Endothelial cell of umbilical vein (primary cell): ENCODE measurements around the gene STK40. TPM values are rescaled to one million over a fixed set of nuclear protein-coding genes. Genes with fewer than 3 reads are reported as not detected.

ENCODE experiments used
- BruUV-seq: library from RNA; stranded (reverse); fragments of 400-500 nt; replicated peaks from 2 replicates; lab custom pipeline; 2021; lab: Mats Ljungman, UMichigan
- CTCF ChIA-PET: fragments of 300-600, 350-600 bp; sonication (Branson Sonifier 250); formaldehyde crosslinking; loops from one replicate; lab custom pipeline; 2021; ENCODE audit warnings: antibody characterized with exemption, inconsistent platforms; lab: Charles Lee
- POLR2A ChIA-PET: fragments of 300-600, 350-600 bp; sonication (Branson Sonifier 250); formaldehyde crosslinking; loops from one replicate; lab custom pipeline; 2021; ENCODE audit warnings: antibody characterized with exemption, inconsistent platforms; lab: Charles Lee
- DNase-seq: peaks from one replicate; pipeline ENCODE4 v3.0.0-alpha.2; 2011; ENCODE audit warnings: low read depth, low spot score
- FAIRE-seq: peaks from 2 replicates; lab custom pipeline; 2011; peaks lifted over from hg19 to GRCh38; lab: Jason Lieb, UNC
- H2AFZ ChIP-seq: 2 replicates; pipeline ENCODE4 v1.6.0; 2012; ENCODE audit warnings: low read depth, low read length, control low read depth, inconsistent platforms
- H3K27ac ChIP-seq: 2 replicates; pipeline ENCODE4 v1.5.1; 2011; ENCODE audit warnings: low read depth, mild to moderate bottlenecking, control low read depth, low read length, moderate library complexity; ENCODE audit not compliant: insufficient read depth
- H3K27me3 ChIP-seq, 2 experiments: 2 replicates each; pipeline versions ENCODE4 v1.6.0 to v1.6.1; 2011; ENCODE audit warnings: low read length in 2 of 2, mixed read lengths in 1 of 2; ENCODE audit not compliant: control insufficient read depth in 2 of 2, insufficient read depth in 2 of 2
- H3K36me3 ChIP-seq, 2 experiments: 2 replicates in 1 of 2; 3 replicates in 1 of 2; pipeline ENCODE4 v1.5.1; 2011; ENCODE audit warnings: low read length in 2 of 2, mild to moderate bottlenecking in 1 of 2, moderate library complexity in 1 of 2; ENCODE audit not compliant: control insufficient read depth in 2 of 2, insufficient read depth in 2 of 2; ENCODE audit errors: extremely low read depth in 1 of 2
- H3K4me1 ChIP-seq: 3 replicates; pipeline ENCODE4 v1.5.1; 2011; ENCODE audit warnings: mild to moderate bottlenecking, low read length; ENCODE audit not compliant: control insufficient read depth, insufficient read depth; ENCODE audit errors: extremely low read depth
- H3K4me2 ChIP-seq: 2 replicates; pipeline ENCODE4 v1.6.1; 2011; ENCODE audit warnings: low read length, control low read depth, mixed read lengths; ENCODE audit not compliant: insufficient read depth
- H3K4me3 ChIP-seq, 3 experiments: fragments of 200-600 bp in 1 of 3; sonication (generic), shearing (Covaris generic) in 1 of 3; replicated peaks in 1 of 3; 2 replicates each; pipeline ENCODE4 v1.5.1; 2011 to 2016; ENCODE audit warnings: control low read depth in 3 of 3, low read length in 3 of 3, mild to moderate bottlenecking in 2 of 3, inconsistent platforms in 1 of 3, low read depth in 1 of 3, moderate library complexity in 1 of 3; ENCODE audit not compliant: insufficient read depth in 1 of 3
- H3K79me2 ChIP-seq: 2 replicates; pipeline ENCODE4 v1.6.0; 2012; ENCODE audit warnings: low read length, inconsistent platforms; ENCODE audit not compliant: control insufficient read depth, insufficient read depth
- H3K9ac ChIP-seq: replicated peaks from 2 replicates; pipeline ENCODE3; 2011; ENCODE audit warnings: low read length, control low read depth; ENCODE audit not compliant: insufficient read depth; ENCODE audit errors: extremely low read depth
- H3K9me1 ChIP-seq: replicated peaks from 3 replicates; pipeline ENCODE4 v1.6.0; 2011; ENCODE audit warnings: mild to moderate bottlenecking, low read length; ENCODE audit not compliant: control insufficient read depth, insufficient read depth; ENCODE audit errors: extremely low read depth
- H3K9me3 ChIP-seq: replicated peaks from 2 replicates; pipeline ENCODE4 v1.5.1; 2012; ENCODE audit warnings: low read length, inconsistent platforms; ENCODE audit not compliant: control insufficient read depth, insufficient read depth
- H4K20me1 ChIP-seq: replicated peaks from 2 replicates; pipeline ENCODE3; 2011; ENCODE audit warnings: mild to moderate bottlenecking, low read length; ENCODE audit not compliant: control insufficient read depth, insufficient read depth; ENCODE audit errors: extremely low read depth
- EZH2 ChIP-seq: IDR thresholded peaks from 2 replicates; pipeline ENCODE4 v1.6.1; 2012; ENCODE audit warnings: borderline replicate concordance, low read depth, mild to moderate bottlenecking, moderate library complexity, low read length, inconsistent platforms; ENCODE audit not compliant: severe bottlenecking
- FOS ChIP-seq: IDR thresholded peaks from 2 replicates; pipeline ENCODE4 v1.6.1; 2011; ENCODE audit warnings: mild to moderate bottlenecking, low read length, moderate library complexity, borderline replicate concordance; ENCODE audit not compliant: insufficient read depth
- GATA2 ChIP-seq: IDR thresholded peaks from 2 replicates; pipeline ENCODE4 v1.7.0; 2011; ENCODE audit warnings: low read depth, mild to moderate bottlenecking, moderate library complexity, mixed read lengths, low read length; ENCODE audit not compliant: insufficient read length, insufficient read depth
- JUN ChIP-seq: IDR thresholded peaks from 2 replicates; pipeline ENCODE4 v1.6.1; 2011; ENCODE audit warnings: borderline replicate concordance, low read depth; ENCODE audit not compliant: insufficient read length, insufficient read depth
- MYC ChIP-seq: IDR thresholded peaks from one replicate; pipeline ENCODE4 v1.6.1; 2011; ENCODE audit warnings: mild to moderate bottlenecking, low read depth, low read length
- POLR2A ChIP-seq: IDR thresholded peaks from 2 replicates; pipeline ENCODE4 v1.6.1; 2012; ENCODE audit warnings: low read depth, mild to moderate bottlenecking, control low read depth, low read length
- POLR2AphosphoS5 ChIP-seq: IDR thresholded peaks from 2 replicates; pipeline ENCODE4 v1.6.1; 2012; ENCODE audit warnings: low read depth, mild to moderate bottlenecking, control low read depth, low read length, moderate library complexity; ENCODE audit not compliant: insufficient read depth
- dilution Hi-C: fragments of 300-500 bp; cut with MboI; formaldehyde crosslinking; loops from one replicate; pipeline ENCODE4 v1.15.0; 2019; ENCODE audit warnings: low sequenced_read_pairs; ENCODE audit not compliant: extremely low pct_ligation_motif_present
- intact Hi-C: fragments of 100-400 bp; cut with micrococcal nuclease; formaldehyde crosslinking; loops from one replicate; pipeline ENCODE4 v1.10.0; 2022
- polyA plus RNA-seq, 4 experiments: library from polyadenylated mRNA; depleted of rRNA in 3 of 4; stranded (reverse) in 3 of 4; unstranded in 1 of 4; fragments of >200 nt; gene quantifications; 2 replicates each; pipeline versions ENCODE4 v1.2.1 to v1.2.3, GENCODE V29; 2011 to 2012; ENCODE audit warnings: missing spikeins in 1 of 4
- total RNA-seq: library from RNA; stranded (reverse); gene quantifications from 2 replicates; pipeline ENCODE4 v1.2.3, GENCODE V29; 2021
- TF ChIP-seq, protein P1 (sequence below), 2 donors: IDR thresholded peaks; 1 replicate in 1 of 2; 2 replicates in 1 of 2; pipeline ENCODE4 v1.5.1; 2011; ENCODE audit warnings: low read length in 2 of 2, mild to moderate bottlenecking in 2 of 2, moderate library complexity in 2 of 2, control low read depth in 1 of 2, inconsistent platforms in 1 of 2, low read depth in 1 of 2; ENCODE audit not compliant: insufficient read depth in 1 of 2; ENCODE audit errors: extremely low read depth in 1 of 2
- TF ChIP-seq, protein P2 (sequence below): IDR thresholded peaks from 2 replicates; pipeline ENCODE4 v1.6.1; 2011; ENCODE audit not compliant: insufficient read depth, insufficient read length

Gene STK40
- total and polyA plus RNA-seq, 2 donors (not counting 3 experiments of a cell fraction or from before 2014, with no cell fraction given) = 20.8 to 36.8 TPM

DNA sequence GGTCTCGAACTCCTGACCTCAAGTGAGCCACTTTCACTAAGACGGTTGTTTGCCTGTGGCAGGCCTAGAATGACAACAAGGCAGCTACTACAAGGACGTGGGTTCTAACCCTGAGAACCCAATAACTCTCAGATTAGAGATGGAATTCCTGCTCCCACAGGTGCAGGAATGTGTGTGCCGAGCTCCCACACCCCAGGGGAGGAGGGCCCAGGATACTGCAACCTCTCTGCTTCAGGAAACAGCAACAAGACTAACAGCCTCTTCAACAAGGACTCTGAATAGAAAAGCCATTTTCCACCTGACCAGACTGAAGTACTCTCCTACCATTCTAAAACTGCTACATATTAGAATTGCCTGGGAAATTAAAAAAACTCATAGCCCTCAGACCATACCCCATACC lies 7.1 kb upstream of the STK40 start:
- dilution Hi-C loops (no loop called here), intact Hi-C loops (no loop called here)
- Histone ChIP-seq H3K9ac (no peak overlapping the region), H3K9me1 (no peaks in the 10 kb centered on the region), H3K4me1 (peaks cover 2% of the 10 kb centered on the region), H3K4me3 (no peak overlapping the region), H3K36me3 (peaks cover 0 to 16% of the 10 kb centered on the region in 2 experiments), H3K9me3 (no peaks in the 10 kb centered on the region), H2AFZ (no peak overlapping the region), H3K79me2 (peaks cover 8% of the 10 kb centered on the region), H3K27me3 (no peaks in the 10 kb centered on the region), H4K20me1 (no peaks in the 10 kb centered on the region), H3K4me2 (no peak overlapping the region), H3K27ac (no peak overlapping the region)
- no TSS peak for BruUV-seq
- no peak for TF ChIP-seq EZH2
- TF ChIP-seq GATA2 = no peak
- TF ChIP-seq POLR2AphosphoS5 = no peak
- TF ChIP-seq, protein P1, sequence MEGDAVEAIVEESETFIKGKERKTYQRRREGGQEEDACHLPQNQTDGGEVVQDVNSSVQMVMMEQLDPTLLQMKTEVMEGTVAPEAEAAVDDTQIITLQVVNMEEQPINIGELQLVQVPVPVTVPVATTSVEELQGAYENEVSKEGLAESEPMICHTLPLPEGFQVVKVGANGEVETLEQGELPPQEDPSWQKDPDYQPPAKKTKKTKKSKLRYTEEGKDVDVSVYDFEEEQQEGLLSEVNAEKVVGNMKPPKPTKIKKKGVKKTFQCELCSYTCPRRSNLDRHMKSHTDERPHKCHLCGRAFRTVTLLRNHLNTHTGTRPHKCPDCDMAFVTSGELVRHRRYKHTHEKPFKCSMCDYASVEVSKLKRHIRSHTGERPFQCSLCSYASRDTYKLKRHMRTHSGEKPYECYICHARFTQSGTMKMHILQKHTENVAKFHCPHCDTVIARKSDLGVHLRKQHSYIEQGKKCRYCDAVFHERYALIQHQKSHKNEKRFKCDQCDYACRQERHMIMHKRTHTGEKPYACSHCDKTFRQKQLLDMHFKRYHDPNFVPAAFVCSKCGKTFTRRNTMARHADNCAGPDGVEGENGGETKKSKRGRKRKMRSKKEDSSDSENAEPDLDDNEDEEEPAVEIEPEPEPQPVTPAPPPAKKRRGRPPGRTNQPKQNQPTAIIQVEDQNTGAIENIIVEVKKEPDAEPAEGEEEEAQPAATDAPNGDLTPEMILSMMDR (IDR thresholded peaks at IDR 0.05; ENCODE audit: extremely low read depth in 1 of 2, insufficient read depth in 1 of 2, low read depth in 1 of 2, low read length in 2 of 2) = no peak
- no peak for TF ChIP-seq JUN
- TF ChIP-seq FOS = no peak
- TF ChIP-seq, protein P2, sequence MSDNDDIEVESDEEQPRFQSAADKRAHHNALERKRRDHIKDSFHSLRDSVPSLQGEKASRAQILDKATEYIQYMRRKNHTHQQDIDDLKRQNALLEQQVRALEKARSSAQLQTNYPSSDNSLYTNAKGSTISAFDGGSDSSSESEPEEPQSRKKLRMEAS = no peak
- no peak for TF ChIP-seq MYC
- TF ChIP-seq POLR2A = no peak
- no peak for FAIRE-seq
- ChIA-PET POLR2A (no interaction called here), CTCF (no interaction called here)
- DNase-seq = no peak
